Measurements from ENCODE around the gene ENG. TPM values are rescaled to one million over a fixed set of nuclear protein-coding genes. Genes with fewer than 3 reads are reported as not detected.

ENG gene
- total and polyA plus RNA-seq, 2 donors from 2014 or later: 135 to 158 TPM

Small RNAs within 50 kb of the gene (microRNA-seq; reads per million reads assigned to microRNA genes)
- gene MIR2861: not detected
- not detected for gene MIR3960
- not detected for gene MIR4672

Other genes with a start within 250 kb of the ENG start
- gene STXBP1, start 242.4 kb downstream of the ENG start, total RNA-seq: 32.8 TPM
- 14.3 TPM for gene STXBP1, start 242.4 kb downstream of the ENG start, polyA plus RNA-seq (ENCODE audit: insufficient read depth, low read depth, low replicate concordance)
- 2.9 TPM for gene CFAP157, start 147.7 kb downstream of the ENG start, total RNA-seq
- gene CFAP157, start 147.7 kb downstream of the ENG start, polyA plus RNA-seq (ENCODE audit: insufficient read depth, low read depth, low replicate concordance): 0.41 TPM
- 20.5 TPM for gene PTRH1, start 139.0 kb downstream of the ENG start, total RNA-seq
- gene PTRH1, start 139.0 kb downstream of the ENG start, polyA plus RNA-seq (ENCODE audit: insufficient read depth, low read depth, low replicate concordance): 41.3 TPM
- gene TTC16, start 138.6 kb downstream of the ENG start, total RNA-seq: 0.72 TPM
- 0.32 TPM for gene TTC16, start 138.6 kb downstream of the ENG start, polyA plus RNA-seq (ENCODE audit: insufficient read depth, low read depth, low replicate concordance)
- gene TOR2A, start 119.4 kb downstream of the ENG start, total RNA-seq: 12.7 TPM
- gene TOR2A, start 119.4 kb downstream of the ENG start, polyA plus RNA-seq (ENCODE audit: insufficient read depth, low read depth, low replicate concordance): 14.5 TPM
- gene SH2D3C, start 76.0 kb downstream of the ENG start, total RNA-seq: 27.7 TPM
- 13.7 TPM for gene SH2D3C, start 76.0 kb downstream of the ENG start, polyA plus RNA-seq (ENCODE audit: insufficient read depth, low read depth, low replicate concordance)
- 93.5 TPM for gene CDK9, start 68.6 kb downstream of the ENG start, total RNA-seq
- gene CDK9, start 68.6 kb downstream of the ENG start, polyA plus RNA-seq (ENCODE audit: insufficient read depth, low read depth, low replicate concordance): 45.2 TPM
- 77.2 TPM for gene FPGS, start 51.8 kb downstream of the ENG start, total RNA-seq
- gene FPGS, start 51.8 kb downstream of the ENG start, polyA plus RNA-seq (ENCODE audit: insufficient read depth, low read depth, low replicate concordance): 44.0 TPM
- gene AK1, start 23.0 kb upstream of the ENG start, total RNA-seq: 77.9 TPM
- gene AK1, start 23.0 kb upstream of the ENG start, polyA plus RNA-seq (ENCODE audit: insufficient read depth, low read depth, low replicate concordance): 185 TPM
- 74.6 TPM for gene ST6GALNAC6, start 44.9 kb upstream of the ENG start, total RNA-seq
- 75.0 TPM for gene ST6GALNAC6, start 44.9 kb upstream of the ENG start, polyA plus RNA-seq (ENCODE audit: insufficient read depth, low read depth, low replicate concordance)
- 31.4 TPM for gene ST6GALNAC4, start 62.4 kb upstream of the ENG start, total RNA-seq
- gene ST6GALNAC4, start 62.4 kb upstream of the ENG start, polyA plus RNA-seq (ENCODE audit: insufficient read depth, low read depth, low replicate concordance): 31.6 TPM
- 3.0 TPM for gene PIP5KL1, start 76.1 kb upstream of the ENG start, total RNA-seq
- gene PIP5KL1, start 76.1 kb upstream of the ENG start, polyA plus RNA-seq (ENCODE audit: insufficient read depth, low read depth, low replicate concordance): 4.3 TPM
- 42.8 TPM for gene DPM2, start 83.2 kb upstream of the ENG start, total RNA-seq
- gene DPM2, start 83.2 kb upstream of the ENG start, polyA plus RNA-seq (ENCODE audit: insufficient read depth, low read depth, low replicate concordance): 70.0 TPM
- 75.9 TPM for gene EEIG1, start 126.3 kb upstream of the ENG start, total RNA-seq
- 34.3 TPM for gene EEIG1, start 126.3 kb upstream of the ENG start, polyA plus RNA-seq (ENCODE audit: insufficient read depth, low read depth, low replicate concordance)
- 12.3 TPM for gene NAIF1, start 212.7 kb upstream of the ENG start, total RNA-seq
- 9.7 TPM for gene NAIF1, start 212.7 kb upstream of the ENG start, polyA plus RNA-seq (ENCODE audit: insufficient read depth, low read depth, low replicate concordance)
- 24.9 TPM for gene SLC25A25, start 213.6 kb upstream of the ENG start, total RNA-seq
- 20.4 TPM for gene SLC25A25, start 213.6 kb upstream of the ENG start, polyA plus RNA-seq (ENCODE audit: insufficient read depth, low read depth, low replicate concordance)